K562 (cell line): ENCODE results near the gene MYO1E. TPM values are rescaled to one million over a fixed set of nuclear protein-coding genes. Genes with fewer than 3 reads are reported as not detected.

ENCODE experiments used
- ATAC-seq: fragments of 200-7000 bp; cut with Tn5 transposase; 3 replicates; pipeline ENCODE4 v1.9.1; 2020; ENCODE audit warnings: moderate library complexity
- BruUV-seq: library from RNA; stranded (reverse); fragments of 400-500 nt; replicated peaks from 2 replicates; lab custom pipeline; 2021; lab: Mats Ljungman, UMichigan
- CTCF ChIA-PET: fragments of 300-600 bp; formaldehyde crosslinking; extraction: SDS; loops from one replicate; lab custom pipeline; 2021; ENCODE audit warnings: low intra/inter-chr PET ratio; lab: Yijun Ruan, JAX
- POLR2A ChIA-PET: fragments of 300-600, 350-650 bp; sonication (Branson Sonifier 250); formaldehyde crosslinking; extraction: SDS; loops from one replicate; lab custom pipeline; 2021; ENCODE audit warnings: antibody characterized with exemption, inconsistent platforms; lab: Yijun Ruan, JAX
- DNase-seq, 4 experiments: peaks; one replicate each; pipeline versions ENCODE4 v3.0.0 to v3.0.0-alpha.2; 2011 to 2018; ENCODE audit warnings: low spot score in 3 of 4, mixed read lengths in 3 of 4; ENCODE audit errors: extremely low read depth in 1 of 4
- FAIRE-seq: peaks from 2 replicates; lab custom pipeline; 2011; peaks lifted over from hg19 to GRCh38; lab: Jason Lieb, UNC
- H2AFZ ChIP-seq: 2 replicates; pipeline ENCODE4 v1.6.0; 2011; ENCODE audit warnings: low read depth, low read length, control low read depth, inconsistent platforms
- H3K27ac ChIP-seq: fragments of 200-600 bp; 3 replicates; pipeline ENCODE4 v1.8.0; 2011; ENCODE audit warnings: low read depth, mild to moderate bottlenecking, control low read depth, inconsistent platforms, low read length, moderate library complexity, mixed read lengths; ENCODE audit errors: extremely low read depth
- H3K27me3 ChIP-seq, 2 experiments: fragments of 300-600 bp in 1 of 2; 2 replicates in 1 of 2; 3 replicates in 1 of 2; pipeline versions ENCODE4 v1.6.0 to v1.8.0; 2011; ENCODE audit warnings: inconsistent platforms in 2 of 2, low read length in 2 of 2, mild to moderate bottlenecking in 1 of 2, mixed read lengths in 1 of 2, moderate library complexity in 1 of 2; ENCODE audit not compliant: control insufficient read depth in 2 of 2, insufficient read depth in 2 of 2
- H3K36me3 ChIP-seq: fragments of 300-600 bp; 3 replicates; pipeline ENCODE4 v1.8.0; 2011; ENCODE audit warnings: mild to moderate bottlenecking, low read length, inconsistent platforms; ENCODE audit not compliant: control insufficient read depth, insufficient read depth
- H3K4me1 ChIP-seq, 2 experiments: fragments of 200-600 bp in 1 of 2; replicated peaks in 1 of 2; 2 replicates in 1 of 2; 3 replicates in 1 of 2; pipeline versions ENCODE4 v1.5.1 to v1.8.0; 2011; ENCODE audit warnings: inconsistent platforms in 2 of 2, low read length in 2 of 2, mild to moderate bottlenecking in 1 of 2, mixed read lengths in 1 of 2, moderate library complexity in 1 of 2; ENCODE audit not compliant: control insufficient read depth in 2 of 2, insufficient read depth in 2 of 2
- H3K4me2 ChIP-seq: 2 replicates; pipeline ENCODE4 v1.6.1; 2011; ENCODE audit warnings: low read length, control low read depth, inconsistent platforms, mixed read lengths; ENCODE audit not compliant: insufficient read depth
- H3K4me3 ChIP-seq: fragments of 200-600 bp; sonication (generic), shearing (Covaris generic); 2 replicates; pipeline ENCODE4 v1.5.1; 2016; ENCODE audit warnings: control low read depth, inconsistent platforms
- H3K79me2 ChIP-seq: fragments of 200-600 bp; 3 replicates; pipeline ENCODE4 v1.8.0; 2011; ENCODE audit warnings: low read length, inconsistent platforms; ENCODE audit not compliant: control insufficient read depth, insufficient read depth
- H3K9ac ChIP-seq, 2 experiments: 2 replicates each; pipeline versions ENCODE4 v1.6.0 to v1.6.1; 2011; ENCODE audit warnings: low read depth in 2 of 2, low read length in 2 of 2, control low read depth in 1 of 2, inconsistent platforms in 1 of 2, mild to moderate bottlenecking in 1 of 2, mixed read lengths in 1 of 2; ENCODE audit not compliant: insufficient read depth in 1 of 2
- H3K9me1 ChIP-seq: one replicate; pipeline ENCODE4 v1.6.0; 2011; ENCODE audit warnings: inconsistent platforms, mild to moderate bottlenecking, low read length, moderate library complexity; ENCODE audit not compliant: control insufficient read depth, insufficient read depth
- H3K9me3 ChIP-seq: replicated peaks from 2 replicates; pipeline ENCODE4 v1.5.1; 2011; ENCODE audit warnings: low read depth, low read length, inconsistent platforms; ENCODE audit not compliant: control insufficient read depth, insufficient read depth
- H4K20me1 ChIP-seq: replicated peaks from 2 replicates; pipeline ENCODE4 v1.6.1; 2011; ENCODE audit warnings: low read length, inconsistent platforms, mixed read lengths; ENCODE audit not compliant: control insufficient read depth, insufficient read depth
- GATAD2A ChIP-seq: fragments of 450-650 bp; IDR thresholded peaks from 2 replicates; pipeline ENCODE4 v1.6.1; 2017
- HINFP ChIP-seq: fragments of 450-650 bp; conservative IDR thresholded peaks from 2 replicates; pipeline ENCODE4 v1.6.1; 2016; ENCODE audit warnings: missing genetic modification characterization, low read depth, mild to moderate bottlenecking, control low read depth, missing compliant biosample characterization
- NCOA2 ChIP-seq, 2 experiments: fragments of 450-650 bp; IDR thresholded peaks; 2 replicates each; pipeline ENCODE4 v1.6.1; 2018; ENCODE audit warnings: mild to moderate bottlenecking in 2 of 2, moderate library complexity in 1 of 2; ENCODE audit not compliant: partially characterized antibody in 2 of 2
- TSHZ1 ChIP-seq: fragments of 250-450 bp; sonication (Bioruptor Pico); IDR thresholded peaks from 2 replicates; pipeline ENCODE4 v1.4.0; 2020; ENCODE audit warnings: mild to moderate bottlenecking, moderate library complexity
- U2AF1 ChIP-seq: fragments of 200-400 bp; formaldehyde crosslinking; optimal IDR thresholded peaks from 2 replicates; pipeline ENCODE3; 2017; ENCODE audit warnings: mild to moderate bottlenecking, low read depth, low read length, moderate library complexity
- ZSCAN29 ChIP-seq: fragments of 450-650 bp; IDR thresholded peaks from 2 replicates; pipeline ENCODE4 v1.6.1; 2017
- WGBS: fragments of 100-300 bp; shearing (Covaris generic); methylation state at CpG from one replicate; pipeline ENCODE4 v1.1.6; 2016; ENCODE audit warnings: low coverage, mixed read lengths; ENCODE audit not compliant: insufficient coverage; ENCODE audit errors: missing lambda C conversion rate; 5-methylcytosine and 5-hydroxymethylcytosine counted together
- in situ Hi-C: fragments of 300-500 bp; cut with MboI; formaldehyde crosslinking; loops from 4 replicates; pipeline ENCODE4 v1.15.0; 2018; ENCODE audit warnings: inconsistent platforms, mixed read lengths
- intact Hi-C: fragments of 100-400 bp; cut with micrococcal nuclease; formaldehyde crosslinking; loops from 2 replicates; pipeline ENCODE4 v1.14.2; 2022
- polyA plus RNA-seq, 8 experiments: library from polyadenylated mRNA; depleted of rRNA in 4 of 8; stranded (reverse) in 5 of 8; unstranded in 3 of 8; fragments of >200 nt; fragmentation: Nextera tagmentation in 2 of 8; fragmentation: Illumina TruSeq in 1 of 8; extraction: Ambion mirVana in 2 of 8; extraction: Trizol in 1 of 8; gene quantifications; 2 replicates each; pipeline versions ENCODE4 v1.2.1 to v1.2.3, GENCODE V29; 2011 to 2014; ENCODE audit warnings: inconsistent platforms in 1 of 8, missing spikeins in 1 of 8
- total RNA-seq, 7 experiments: library from RNA; depleted of rRNA in 6 of 7; stranded (reverse); fragments of >200 nt in 6 of 7; fragmentation: Illumina TruSeq in 2 of 7; extraction: Trizol in 2 of 7; gene quantifications; 2 replicates each; pipeline versions ENCODE4 v1.2.1 to v1.2.3, GENCODE V29; 2011 to 2021; ENCODE audit warnings: low replicate concordance in 1 of 7

MYO1E gene
- total and polyA plus RNA-seq, 9 of the 15 experiments (the other 6 are each of a cell fraction or from before 2014, with no cell fraction given) = under 0.01 to 0.44 (median 0.01) TPM; not detected in 6

DNA sequence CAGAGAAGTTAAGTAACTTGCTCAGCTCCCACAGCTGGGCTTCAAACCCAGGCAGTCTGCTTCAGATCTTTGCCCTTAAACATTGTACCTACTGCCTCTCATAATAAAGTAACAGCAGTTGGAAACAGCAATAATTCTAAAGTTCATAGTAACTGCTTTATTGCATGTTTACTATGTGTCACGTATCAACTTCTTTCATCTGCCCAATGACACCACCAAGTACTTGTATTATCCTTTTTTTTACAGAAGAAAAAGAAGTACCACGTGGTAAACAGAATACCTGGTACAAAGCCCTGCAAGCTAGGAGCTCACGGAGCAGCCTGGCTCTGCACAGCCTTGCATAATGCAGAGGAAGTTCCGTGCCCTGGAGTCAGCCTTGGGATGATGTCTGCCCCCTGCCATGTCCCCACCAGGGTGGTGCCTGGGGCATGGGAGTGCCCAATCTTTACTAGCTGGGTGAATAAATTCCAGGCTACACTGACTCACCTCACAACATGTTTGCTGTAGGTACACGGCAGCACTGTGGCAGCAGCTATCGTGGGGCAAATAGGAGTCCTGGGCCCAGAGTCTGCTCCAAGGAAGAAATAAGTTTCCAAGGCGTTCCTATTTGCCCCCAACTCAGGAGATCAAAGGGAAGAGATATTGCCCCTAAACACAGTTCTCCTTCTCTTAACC, 88.8 kb downstream of the MYO1E start:
- in situ Hi-C loops = no loop called here
- FAIRE-seq = no peak
- no peak overlapping the region for H2AFZ ChIP-seq
- no peak overlapping the region for H3K4me3 ChIP-seq
- intact Hi-C loops = no loop called here
- H3K79me2 ChIP-seq = no peaks in the 10 kb centered on the region
- H3K36me3 ChIP-seq = no peaks in the 10 kb centered on the region
- no peak overlapping the region for H3K9ac ChIP-seq
- CTCF ChIA-PET = no interaction called here
- POLR2A ChIA-PET = interaction anchor here (0.6 to 0.9 kb wide), 2 partner anchors 8 to 1003 kb away, joined by 3 read pairs; no protein-coding TSS in a partner anchor
- no peaks in the 10 kb centered on the region for H3K9me3 ChIP-seq
- WGBS = 1% methylated on average over 6 of the region's 7 CpGs
- H3K4me2 ChIP-seq = no peak overlapping the region
- no peaks in the 10 kb centered on the region for H3K4me1 ChIP-seq
- H3K27me3 ChIP-seq = peaks cover 11 to 33% of the 10 kb centered on the region in 2 experiments; a peak in 3 of 5 replicates
- no peak overlapping the region for H3K27ac ChIP-seq
- no peak for ATAC-seq
- DNase-seq = no peak
- no peaks in the 10 kb centered on the region for H4K20me1 ChIP-seq
- H3K9me1 ChIP-seq = no peaks in the 10 kb centered on the region
- BruUV-seq = no TSS peak
- TF ChIP-seq NCOA2 (IDR thresholded peaks at IDR 0.05; ENCODE audit: partially characterized antibody in 2 of 2) = no peak
- TF ChIP-seq GATAD2A = no peak
- no peak for TF ChIP-seq ZSCAN29
- no peak for TF ChIP-seq HINFP (tag)
- TF ChIP-seq TSHZ1 (CRISPR knock-in tag) = no peak
- no peak for TF ChIP-seq U2AF1
